Mammary epithelial cell (primary cell): ENCODE results near the gene MAN1A2.

ENCODE experiments used
- EZH2 ChIP-seq: IDR thresholded peaks from 2 replicates; pipeline ENCODE4 v1.6.1; 2012; ENCODE audit warnings: low read length, inconsistent platforms, borderline replicate concordance
- TF ChIP-seq, protein P1 (sequence below), 2 donors: IDR thresholded peaks in 1 of 2; conservative IDR thresholded peaks in 1 of 2; 2 replicates each; pipeline ENCODE4 v1.5.1; 2011 to 2012; ENCODE audit warnings: inconsistent platforms in 2 of 2, low read length in 2 of 2, mild to moderate bottlenecking in 2 of 2, control low read depth in 1 of 2, low read depth in 1 of 2; ENCODE audit not compliant: insufficient read depth in 1 of 2; ENCODE audit errors: extremely low read depth in 1 of 2

DNA sequence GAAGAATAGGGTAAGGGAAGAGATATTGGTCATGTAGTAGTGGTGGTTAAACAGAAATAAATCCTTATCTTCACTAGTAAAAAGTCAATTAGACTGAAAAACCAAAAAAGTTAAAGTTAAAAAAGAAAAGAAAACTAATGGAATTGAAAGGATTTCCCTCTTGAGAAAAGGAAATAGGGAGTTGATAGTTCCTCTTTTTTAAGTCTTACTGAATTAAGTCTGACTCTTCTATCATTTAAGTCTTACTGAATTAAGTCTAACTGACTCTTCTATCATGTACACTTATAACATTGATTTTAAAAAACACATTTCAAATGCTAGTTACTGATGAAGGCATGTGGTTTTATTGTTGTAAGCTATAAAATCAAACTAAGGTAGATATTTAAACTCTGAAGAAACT, 189.1 kb downstream of the MAN1A2 start:
- TF ChIP-seq, protein P1, sequence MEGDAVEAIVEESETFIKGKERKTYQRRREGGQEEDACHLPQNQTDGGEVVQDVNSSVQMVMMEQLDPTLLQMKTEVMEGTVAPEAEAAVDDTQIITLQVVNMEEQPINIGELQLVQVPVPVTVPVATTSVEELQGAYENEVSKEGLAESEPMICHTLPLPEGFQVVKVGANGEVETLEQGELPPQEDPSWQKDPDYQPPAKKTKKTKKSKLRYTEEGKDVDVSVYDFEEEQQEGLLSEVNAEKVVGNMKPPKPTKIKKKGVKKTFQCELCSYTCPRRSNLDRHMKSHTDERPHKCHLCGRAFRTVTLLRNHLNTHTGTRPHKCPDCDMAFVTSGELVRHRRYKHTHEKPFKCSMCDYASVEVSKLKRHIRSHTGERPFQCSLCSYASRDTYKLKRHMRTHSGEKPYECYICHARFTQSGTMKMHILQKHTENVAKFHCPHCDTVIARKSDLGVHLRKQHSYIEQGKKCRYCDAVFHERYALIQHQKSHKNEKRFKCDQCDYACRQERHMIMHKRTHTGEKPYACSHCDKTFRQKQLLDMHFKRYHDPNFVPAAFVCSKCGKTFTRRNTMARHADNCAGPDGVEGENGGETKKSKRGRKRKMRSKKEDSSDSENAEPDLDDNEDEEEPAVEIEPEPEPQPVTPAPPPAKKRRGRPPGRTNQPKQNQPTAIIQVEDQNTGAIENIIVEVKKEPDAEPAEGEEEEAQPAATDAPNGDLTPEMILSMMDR (conservative IDR thresholded peaks at IDR 0.05 in 1 of 2, IDR thresholded peaks at IDR 0.05 in 1 of 2; ENCODE audit: extremely low read depth in 1 of 2, insufficient read depth in 1 of 2, low read depth in 1 of 2, low read length in 2 of 2) = no peak
- no peak for TF ChIP-seq EZH2
